HG03103 (cell line): ENCODE results near the gene SCUBE1.

ENCODE experiments used
- ATAC-seq: cut with Tn5 transposase; IDR thresholded peaks from one replicate; pipeline ENCODE4 v1.9.1; 2021; ENCODE audit warnings: low read depth; ENCODE audit not compliant: unreplicated experiment

Gene SCUBE1

GRCh38 chr22:43304831-43305590, 38.2 kb downstream of the SCUBE1 start:
- no peak for ATAC-seq

GRCh38 chr22:43303751-43304150, 39.4 kb downstream of the SCUBE1 start:
- ATAC-seq: no peak

- no peak for ATAC-seq
Observed at GRCh38 chr22:43303166-43303565, 40.0 kb downstream of the SCUBE1 start.

GRCh38 chr22:43302531-43303041, 40.6 kb downstream of the SCUBE1 start:
- no peak for ATAC-seq

- ATAC-seq: no peak
Observed at GRCh38 chr22:43301866-43302265, 41.3 kb downstream of the SCUBE1 start.

- ATAC-seq: no peak
Observed at GRCh38 chr22:43300891-43301676, 42.1 kb downstream of the SCUBE1 start.

- no peak for ATAC-seq
Observed at GRCh38 chr22:43299736-43300135, 43.4 kb downstream of the SCUBE1 start.

- ATAC-seq: no peak
Observed at GRCh38 chr22:43298062-43298801, 44.9 kb downstream of the SCUBE1 start.

- ATAC-seq: no peak
Observed at GRCh38 chr22:43297270-43298061, 45.7 kb downstream of the SCUBE1 start.

GRCh38 chr22:43296276-43296902, 46.8 kb downstream of the SCUBE1 start:
- no peak for ATAC-seq

GRCh38 chr22:43295660-43296059, 47.5 kb downstream of the SCUBE1 start:
- ATAC-seq: no peak

GRCh38 chr22:43295173-43295572, 48.0 kb downstream of the SCUBE1 start:
- ATAC-seq: no peak

GRCh38 chr22:43293655-43294392, 49.3 kb downstream of the SCUBE1 start:
- no peak for ATAC-seq

- no peak for ATAC-seq
Observed at GRCh38 chr22:43293259-43293654, 49.9 kb downstream of the SCUBE1 start.

GRCh38 chr22:43292630-43293018, 50.5 kb downstream of the SCUBE1 start:
- ATAC-seq: no peak

- no peak for ATAC-seq
Observed at GRCh38 chr22:43291381-43291780, 51.8 kb downstream of the SCUBE1 start.

GRCh38 chr22:43289976-43290721, 53.0 kb downstream of the SCUBE1 start:
- ATAC-seq: no peak

GRCh38 chr22:43289531-43289963, 53.6 kb downstream of the SCUBE1 start:
- ATAC-seq: no peak
